KOPT-K1 (cell line): ENCODE data around the gene CEP350.
"Not testable (repeated sequence)": the region's sequence is repeated elsewhere in the genome, so short reads cannot be mapped to it uniquely, and the experiment has no call there.

Source experiments
- H3K27ac ChIP-seq: fragments of 200-600 bp; sonication (generic); 2 replicates; pipeline ENCODE4 v1.5.1; 2016; ENCODE audit warnings: antibody characterized with exemption, mild to moderate bottlenecking, low read depth, low read length; ENCODE audit not compliant: poor library complexity, severe bottlenecking
- H3K36me3 ChIP-seq: fragments of 200-600 bp; sonication (generic); 2 replicates; pipeline ENCODE4 v1.5.1; 2017; ENCODE audit warnings: antibody characterized with exemption, mild to moderate bottlenecking, low read length, moderate library complexity; ENCODE audit not compliant: insufficient read depth
- H3K9me3 ChIP-seq: fragments of 200-600 bp; sonication (generic); 2 replicates; pipeline ENCODE4 v1.5.1; 2017; ENCODE audit warnings: antibody characterized with exemption, low read length, mild to moderate bottlenecking; ENCODE audit not compliant: insufficient read depth, poor library complexity, severe bottlenecking

CEP350 gene

DNA sequence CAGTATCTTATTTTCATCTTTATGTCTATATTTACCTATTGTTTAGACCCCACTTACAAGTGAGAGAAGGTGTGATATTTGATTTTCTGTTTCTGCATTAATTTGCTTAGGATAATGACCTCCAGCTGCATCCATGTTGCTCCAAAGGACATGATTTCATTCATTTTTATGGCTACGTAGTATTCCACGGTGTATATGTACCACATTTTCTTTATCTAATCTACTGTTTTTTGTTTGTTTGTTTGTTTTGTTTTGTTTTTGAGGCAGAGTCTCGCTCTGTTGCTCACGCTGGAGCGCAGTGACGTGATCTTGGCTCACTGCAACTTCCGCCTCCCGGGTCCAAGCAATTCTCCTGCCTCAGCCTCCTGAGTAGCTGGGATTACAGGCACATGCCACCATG lies 7.6 kb downstream of the CEP350 start:
- 0 out of 2 replicates have a peak, but pooled peaks cover 12% of the 10 kb centered on the region for H3K36me3 ChIP-seq
- H3K27ac ChIP-seq: not testable (repeated sequence)

GRCh38 chr1:179966551-179966950 lies 11.9 kb downstream of the CEP350 start:
- peaks cover 14% of the 10 kb centered on the region; the same call in 1 of the 2 replicates for H3K36me3 ChIP-seq
- peaks cover 18% of the 10 kb centered on the region for H3K9me3 ChIP-seq
- no peak overlapping the region for H3K27ac ChIP-seq

More for the DNA sequence above, 7.6 kb downstream of the CEP350 start:
- H3K9me3 ChIP-seq: peaks cover 15% of the 10 kb centered on the region

DNA sequence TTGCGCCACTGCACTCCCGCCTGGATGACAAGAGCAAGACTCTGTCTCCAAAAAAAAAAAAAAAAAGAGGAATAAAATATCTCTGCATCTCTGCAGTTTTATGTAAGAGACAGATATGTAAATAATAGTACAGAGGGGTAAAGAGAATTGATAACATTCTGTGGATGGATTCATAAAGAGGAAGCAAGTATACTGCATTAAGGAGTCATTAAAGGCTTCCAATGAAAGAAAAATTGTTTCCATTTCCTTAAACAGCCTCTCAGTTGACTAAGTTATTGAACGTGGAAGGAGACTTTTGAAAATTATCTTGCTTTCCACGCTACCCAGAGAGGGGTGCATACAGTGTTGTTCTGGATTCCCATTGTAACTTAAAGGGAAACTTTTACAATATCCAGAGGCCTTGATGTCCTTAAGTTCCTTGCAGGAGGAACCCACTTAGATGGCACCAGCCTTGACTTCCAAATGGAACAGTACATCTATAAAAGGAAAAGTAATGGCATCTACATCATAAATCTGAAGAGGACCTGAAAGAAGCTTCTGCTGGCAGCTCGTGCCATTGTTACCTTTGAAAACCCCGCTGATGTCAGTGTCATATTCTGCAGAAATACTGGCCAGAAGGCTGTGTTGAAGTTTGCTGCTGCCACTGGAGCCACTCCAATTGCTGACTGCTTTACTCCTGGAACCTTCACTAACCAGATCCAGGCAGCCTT lies 13.8 kb downstream of the CEP350 start:
- Histone ChIP-seq H3K36me3 (peaks cover 7% of the 10 kb centered on the region; the same call in 1 of the 2 replicates), H3K27ac (no peak overlapping the region), H3K9me3 (peaks cover 18% of the 10 kb centered on the region)

GRCh38 chr1:179968994-179969919 lies 14.6 kb downstream of the CEP350 start:
- no peak overlapping the region for H3K27ac ChIP-seq
- H3K9me3 ChIP-seq: peaks cover 18% of the 10 kb centered on the region
- peaks cover 7% of the 10 kb centered on the region; the same call in 1 of the 2 replicates for H3K36me3 ChIP-seq

GRCh38 chr1:179969962-179970361 lies 15.4 kb downstream of the CEP350 start:
- Histone ChIP-seq H3K9me3 (peaks cover 18% of the 10 kb centered on the region), H3K36me3 (peaks cover 7% of the 10 kb centered on the region; the same call in 1 of the 2 replicates), H3K27ac (no peak overlapping the region)

DNA sequence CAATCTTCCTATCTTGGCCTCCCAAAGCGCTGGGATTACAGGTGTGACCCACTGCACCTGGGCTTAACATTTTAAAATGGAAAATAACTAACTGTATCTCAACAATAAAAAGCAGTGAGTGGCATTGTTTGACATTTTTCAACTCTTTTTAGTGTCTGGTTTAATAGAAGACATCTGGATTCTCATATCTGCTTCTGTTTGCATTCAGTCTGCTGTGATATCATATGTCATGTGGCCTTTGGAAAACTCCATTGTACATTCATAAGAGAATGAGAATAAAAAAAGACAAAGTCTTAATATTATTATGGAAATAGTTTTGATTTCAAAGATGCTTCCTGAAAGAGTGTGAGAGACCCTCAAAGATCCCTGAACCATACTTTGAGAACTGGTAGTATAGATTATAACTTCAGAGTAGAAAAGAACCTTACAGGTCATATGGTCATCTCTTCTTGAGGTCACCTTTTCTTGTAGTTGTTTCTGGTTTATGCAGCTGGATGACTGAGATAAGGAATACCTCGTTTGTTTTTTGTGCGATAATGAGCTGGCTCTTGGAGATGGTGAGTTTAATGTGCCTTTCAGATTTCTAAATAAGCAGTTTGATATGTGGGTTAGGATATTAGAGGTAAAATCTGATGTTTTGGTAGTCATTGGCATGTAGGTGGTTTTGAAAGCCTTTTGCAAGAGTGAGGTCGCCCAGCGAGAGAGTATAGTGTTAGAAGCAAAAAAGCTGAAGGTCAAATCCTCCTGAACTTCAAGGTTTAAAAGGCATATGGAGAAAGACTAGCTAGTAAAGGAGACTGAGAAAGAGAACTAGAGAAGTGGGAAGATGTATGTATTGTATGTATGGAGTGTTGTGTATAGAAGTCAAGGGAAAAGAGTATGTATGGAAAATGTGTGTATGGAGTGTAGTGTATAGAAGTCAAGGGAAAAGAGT lies 17.2 kb downstream of the CEP350 start:
- H3K27ac ChIP-seq: no peak overlapping the region

GRCh38 chr1:179973198-179974110 lies 18.8 kb downstream of the CEP350 start:
- H3K9me3 ChIP-seq: no peaks in the 10 kb centered on the region
- H3K27ac ChIP-seq: no peak overlapping the region
- peaks cover 4% of the 10 kb centered on the region; the same call in 1 of the 2 replicates for H3K36me3 ChIP-seq

More for the DNA sequence above, 17.2 kb downstream of the CEP350 start:
- Histone ChIP-seq H3K36me3 (peaks cover 7% of the 10 kb centered on the region; the same call in 1 of the 2 replicates), H3K9me3 (peaks cover 7% of the 10 kb centered on the region)

DNA sequence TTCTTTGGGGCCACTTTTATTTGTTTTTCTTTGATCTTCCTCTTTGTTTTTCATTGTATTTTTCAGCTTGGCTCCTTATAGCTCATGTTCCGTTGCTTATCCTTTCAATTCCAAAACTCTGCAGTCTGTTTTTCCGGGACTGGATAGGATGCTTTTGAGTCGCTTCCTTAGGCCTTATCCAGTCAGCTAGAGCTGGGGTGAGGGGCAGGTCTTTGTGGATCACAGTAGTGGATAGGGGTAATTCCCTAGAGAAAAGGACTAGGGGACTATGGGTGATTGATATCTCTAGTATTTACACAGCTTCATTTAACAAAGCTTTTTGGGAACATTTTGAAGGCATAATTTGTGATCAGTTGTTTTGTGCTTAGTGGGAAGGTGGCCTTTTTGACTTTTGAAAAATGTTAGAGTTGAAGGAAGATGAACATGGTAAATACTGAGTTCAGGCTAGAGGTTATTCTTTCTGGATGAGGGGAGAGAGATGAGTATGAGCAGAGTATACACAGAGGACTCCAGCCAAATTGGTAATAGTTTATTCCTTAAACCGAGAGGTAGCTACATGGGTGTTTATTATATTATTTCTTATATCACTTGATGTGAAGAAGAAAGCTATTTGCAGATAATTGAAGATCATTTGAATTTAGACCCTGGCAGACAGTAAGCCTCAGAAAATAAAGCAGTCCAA lies 22.5 kb downstream of the CEP350 start:
- Histone ChIP-seq H3K9me3 (peaks cover 11% of the 10 kb centered on the region), H3K36me3 (no peaks in the 10 kb centered on the region; the same call in 1 of the 2 replicates), H3K27ac (no peak overlapping the region)

DNA sequence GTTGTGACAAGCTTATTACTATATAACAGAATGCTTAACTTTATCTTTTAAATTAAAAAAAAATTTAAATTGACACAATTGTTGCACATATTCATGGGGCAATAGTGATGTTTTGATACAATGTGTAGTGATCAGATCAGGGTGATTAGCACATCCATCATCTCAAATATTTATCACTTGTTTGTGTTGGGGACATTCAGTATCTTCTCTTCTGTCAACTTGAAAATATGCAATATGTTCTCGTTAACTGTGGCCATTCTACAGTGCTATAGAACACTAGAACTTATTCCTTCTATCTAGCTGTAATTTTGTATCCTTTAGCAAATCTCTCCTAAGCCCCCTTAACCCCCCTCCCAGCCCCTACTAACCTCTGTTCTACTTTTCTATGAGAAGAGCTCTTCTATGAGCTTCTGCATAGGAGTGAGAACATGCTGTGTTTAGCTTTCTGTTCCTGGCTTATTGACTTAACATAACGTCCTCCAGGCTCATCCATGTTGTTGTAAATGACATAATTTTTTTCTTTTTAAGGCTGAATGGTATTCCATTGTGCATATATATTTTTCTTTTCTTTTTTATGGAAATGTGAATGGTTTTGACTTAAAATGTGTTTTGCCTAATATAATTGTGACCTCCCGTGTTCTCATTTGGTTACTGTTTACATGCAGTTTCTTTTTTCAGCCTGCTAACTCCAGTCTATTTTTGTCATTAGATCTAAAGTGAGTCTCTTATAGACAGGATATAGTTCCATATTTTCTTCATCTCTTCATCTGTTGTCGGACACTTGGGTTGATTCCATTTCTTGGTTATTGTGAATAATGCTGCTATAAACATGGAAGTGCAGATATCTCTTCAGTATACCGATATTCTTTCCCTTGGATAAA lies 23.8 kb downstream of the CEP350 start:
- H3K36me3 ChIP-seq: no peaks in the 10 kb centered on the region; the same call in 1 of the 2 replicates
- no peak overlapping the region for H3K27ac ChIP-seq

GRCh38 chr1:179984101-179984500 lies 29.5 kb downstream of the CEP350 start:
- H3K9me3 ChIP-seq: peaks cover 8% of the 10 kb centered on the region

More for the DNA sequence above, 23.8 kb downstream of the CEP350 start:
- peaks cover 11% of the 10 kb centered on the region for H3K9me3 ChIP-seq

DNA sequence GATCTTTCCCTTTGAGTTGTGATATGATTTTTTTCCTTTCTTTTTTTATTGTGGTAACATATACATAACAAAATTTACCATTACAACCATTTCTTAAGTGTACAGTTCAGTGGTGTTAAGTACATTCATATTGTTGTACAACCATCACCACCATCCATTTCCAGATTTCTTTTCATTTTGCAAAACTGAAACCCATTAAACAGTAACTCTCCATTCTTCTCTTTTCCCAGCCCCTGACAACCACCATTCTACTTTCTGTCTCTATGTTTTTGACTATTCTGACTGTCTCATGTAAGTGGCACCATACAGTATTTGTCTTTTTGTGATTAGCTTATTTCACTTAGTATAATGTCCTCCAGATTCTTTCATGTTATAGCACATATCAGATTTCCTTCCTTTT lies 30.3 kb downstream of the CEP350 start:
- H3K27ac ChIP-seq: no peak overlapping the region
- peaks cover under 1% of the 10 kb centered on the region for H3K9me3 ChIP-seq
- H3K36me3 ChIP-seq: peaks cover 29% of the 10 kb centered on the region

More at GRCh38 chr1:179984101-179984500, 29.5 kb downstream of the CEP350 start:
- no peak overlapping the region for H3K27ac ChIP-seq
- peaks cover 24% of the 10 kb centered on the region for H3K36me3 ChIP-seq

GRCh38 chr1:179990847-179991246 lies 36.2 kb downstream of the CEP350 start:
- peaks cover 61% of the 10 kb centered on the region for H3K36me3 ChIP-seq
- H3K9me3 ChIP-seq: no peaks in the 10 kb centered on the region
- H3K27ac ChIP-seq: no peak overlapping the region
